IMR-90 (cell line): ENCODE measurements around the gene MEF2B. TPM values are rescaled to one million over a fixed set of nuclear protein-coding genes. Genes with fewer than 3 reads are reported as not detected.

Experiments used
- ATAC-seq: fragments of 200-7000 bp; cut with Tn5 transposase; 2 replicates; pipeline ENCODE4 v1.9.1; 2020; ENCODE audit warnings: low read depth, mild to moderate bottlenecking, moderate library complexity
- BruUV-seq: library from RNA; stranded (reverse); fragments of 400-500 nt; replicated peaks from 2 replicates; lab custom pipeline; 2021; lab: Mats Ljungman, UMichigan
- CTCF ChIA-PET: fragments of 300-600 bp; formaldehyde crosslinking; extraction: SDS; loops from one replicate; lab custom pipeline; 2021; ENCODE audit warnings: antibody characterized with exemption; lab: Yijun Ruan, JAX
- POLR2A ChIA-PET: fragments of 300-600 bp; sonication (Branson Sonifier 250); formaldehyde crosslinking; loops from one replicate; lab custom pipeline; 2022; ENCODE audit warnings: antibody characterized with exemption; ENCODE audit not compliant: unreplicated experiment; lab: Charles Lee
- DNase-seq: peaks from one replicate; pipeline ENCODE4 v3.0.0; 2013
- H2AFZ ChIP-seq: replicated peaks from 2 replicates; pipeline ENCODE3; 2013; ENCODE audit warnings: low read length, mild to moderate bottlenecking; ENCODE audit not compliant: poor library complexity
- H2AK5ac ChIP-seq: 2 replicates; pipeline ENCODE4 v1.6.1; 2013; ENCODE audit warnings: low read depth, low read length, inconsistent platforms
- H2AK9ac ChIP-seq: replicated peaks from 2 replicates; pipeline ENCODE3; 2013; ENCODE audit warnings: mild to moderate bottlenecking, low read depth, low read length, moderate library complexity; ENCODE audit not compliant: poor library complexity
- H2BK120ac ChIP-seq: 2 replicates; pipeline ENCODE4 v1.6.1; 2013; ENCODE audit warnings: low read depth, low read length, inconsistent platforms
- H2BK15ac ChIP-seq: 3 replicates; pipeline ENCODE4 v1.6.1; 2013; ENCODE audit warnings: low read depth, low read length, inconsistent platforms
- H2BK20ac ChIP-seq: 2 replicates; pipeline ENCODE4 v1.6.1; 2013; ENCODE audit warnings: low read depth, mild to moderate bottlenecking, inconsistent platforms, low read length, moderate library complexity
- H2BK5ac ChIP-seq: 2 replicates; pipeline ENCODE4 v1.6.1; 2013; ENCODE audit warnings: mild to moderate bottlenecking, low read depth, low read length, inconsistent platforms; ENCODE audit not compliant: poor library complexity, severe bottlenecking
- H3K14ac ChIP-seq: replicated peaks from 2 replicates; pipeline ENCODE4 v1.6.1; 2013; ENCODE audit warnings: low read depth, low read length, inconsistent platforms
- H3K18ac ChIP-seq: 2 replicates; pipeline ENCODE4 v1.6.1; 2013; ENCODE audit warnings: low read depth, low read length, control low read depth
- H3K23ac ChIP-seq: 2 replicates; pipeline ENCODE4 v1.6.1; 2013; ENCODE audit warnings: low read depth, low read length, inconsistent platforms
- H3K27ac ChIP-seq: 2 replicates; pipeline ENCODE4 v1.5.1; 2013; ENCODE audit warnings: mild to moderate bottlenecking, control low read depth, low read length; ENCODE audit not compliant: insufficient read depth
- H3K27me3 ChIP-seq: 2 replicates; pipeline ENCODE4 v1.6.1; 2013; ENCODE audit warnings: low read length; ENCODE audit not compliant: control insufficient read depth, insufficient read depth
- H3K36me3 ChIP-seq: 2 replicates; pipeline ENCODE4 v1.6.1; 2013; ENCODE audit warnings: low read length, mixed read lengths; ENCODE audit not compliant: control insufficient read depth, insufficient read depth
- H3K4ac ChIP-seq: 2 replicates; pipeline ENCODE4 v1.6.1; 2013; ENCODE audit warnings: low read depth, low read length, inconsistent platforms
- H3K4me1 ChIP-seq: 2 replicates; pipeline ENCODE4 v1.6.1; 2013; ENCODE audit warnings: low read length, mixed read lengths; ENCODE audit not compliant: control insufficient read depth, insufficient read depth
- H3K4me2 ChIP-seq: 2 replicates; pipeline ENCODE4 v1.6.1; 2013; ENCODE audit warnings: low read depth, mild to moderate bottlenecking, control low read depth, low read length, moderate library complexity
- H3K4me3 ChIP-seq: 2 replicates; pipeline ENCODE4 v1.5.1; 2013; ENCODE audit warnings: low read depth, mild to moderate bottlenecking, control low read depth, low read length, moderate library complexity; ENCODE audit not compliant: insufficient read depth
- H3K56ac ChIP-seq: 2 replicates; pipeline ENCODE4 v1.6.1; 2013; ENCODE audit warnings: low read length, inconsistent platforms; ENCODE audit not compliant: insufficient read depth; ENCODE audit errors: extremely low read depth
- H3K79me1 ChIP-seq, 2 experiments: 2 replicates each; pipeline ENCODE4 v1.6.1; 2013; ENCODE audit warnings: low read length in 2 of 2, inconsistent platforms in 1 of 2, low read depth in 1 of 2
- H3K9ac ChIP-seq: 2 replicates; pipeline ENCODE4 v1.6.1; 2013; ENCODE audit warnings: low read depth, low read length, control low read depth
- H3K9me1 ChIP-seq: 2 replicates; pipeline ENCODE4 v1.6.1; 2013; ENCODE audit warnings: low read length, inconsistent platforms; ENCODE audit not compliant: insufficient read depth
- H3K9me3 ChIP-seq: 2 replicates; pipeline ENCODE4 v1.6.1; 2013; ENCODE audit warnings: low read length; ENCODE audit not compliant: control insufficient read depth, insufficient read depth
- H4K20me1 ChIP-seq: 2 replicates; pipeline ENCODE4 v1.6.1; 2013; ENCODE audit warnings: low read length, inconsistent platforms; ENCODE audit not compliant: insufficient read depth
- H4K5ac ChIP-seq: 2 replicates; pipeline ENCODE4 v1.6.1; 2013; ENCODE audit warnings: mild to moderate bottlenecking, low read depth, low read length, control low read depth
- H4K8ac ChIP-seq, 2 experiments: 2 replicates each; pipeline ENCODE4 v1.6.1; 2013; ENCODE audit warnings: low read depth in 2 of 2, low read length in 2 of 2, control low read depth in 1 of 2, inconsistent platforms in 1 of 2
- H4K91ac ChIP-seq: 2 replicates; pipeline ENCODE4 v1.6.1; 2013; ENCODE audit warnings: low read depth, low read length, inconsistent platforms; ENCODE audit not compliant: insufficient read depth
- BHLHE40 ChIP-seq: fragments of 150-350 bp; IDR thresholded peaks from 2 replicates; pipeline ENCODE4 v1.6.1; 2016; ENCODE audit warnings: mild to moderate bottlenecking, low read depth, low read length
- CEBPB ChIP-seq: IDR thresholded peaks from 2 replicates; pipeline ENCODE4 v1.6.1; 2012; ENCODE audit warnings: low read depth, low read length, improper control_type of control experiment
- CHD1 ChIP-seq: IDR thresholded peaks from 2 replicates; pipeline ENCODE4 v1.6.1; 2012; ENCODE audit warnings: low read depth, low read length, improper control_type of control experiment
- FOS ChIP-seq: fragments of 150-350 bp; IDR thresholded peaks from 2 replicates; pipeline ENCODE4 v1.6.1; 2016; ENCODE audit warnings: low read depth, low read length
- RAD21 ChIP-seq: IDR thresholded peaks from 2 replicates; pipeline ENCODE4 v1.6.1; 2012; ENCODE audit warnings: low read length, improper control_type of control experiment
- WGBS, 2 experiments: methylation state at CpG; one replicate each; pipeline versions ENCODE4 v1.1.5 to v1.1.7; 2013; ENCODE audit warnings: missing lambda C conversion rate in 2 of 2; ENCODE audit not compliant: insufficient read length in 1 of 2; ENCODE audit errors: extremely low coverage in 2 of 2; 5-methylcytosine and 5-hydroxymethylcytosine counted together
- dilution Hi-C: fragments of 300-500 bp; cut with HindIII; formaldehyde crosslinking; loops from one replicate; pipeline ENCODE4 v1.14.3; 2018; ENCODE audit warnings: low sequenced_read_pairs; ENCODE audit not compliant: unreplicated experiment
- in situ Hi-C: fragments of 300-500 bp; cut with MboI; formaldehyde crosslinking; loops from 3 replicates; pipeline ENCODE4 v1.14.3; 2019; ENCODE audit warnings: low sequenced_read_pairs, inconsistent platforms, mixed read lengths
- intact Hi-C: fragments of 100-400 bp; cut with micrococcal nuclease; formaldehyde crosslinking; loops from 2 replicates; pipeline ENCODE4 v1.10.0; 2022
- polyA plus RNA-seq, 3 experiments: library from polyadenylated mRNA; depleted of rRNA; stranded (reverse); fragments of >200 nt; gene quantifications; 2 replicates each; pipeline ENCODE4 v1.2.3, GENCODE V29; 2012; ENCODE audit warnings: low replicate concordance in 1 of 3
- total RNA-seq: library from RNA; depleted of rRNA; stranded (reverse); fragments of >200 nt; gene quantifications from 2 replicates; pipeline ENCODE4 v1.2.3, GENCODE V29; 2012
- TF ChIP-seq, protein P1 (sequence below): fragments of 150-350 bp; IDR thresholded peaks from 2 replicates; pipeline ENCODE4 v1.6.1; 2017; ENCODE audit warnings: mild to moderate bottlenecking, antibody characterized with exemption, low read length, low read depth

Gene MEF2B
- total and polyA plus RNA-seq, 2 of the 4 experiments (the other 2 are of a cell fraction): 0.18 to 0.94 TPM

DNA sequence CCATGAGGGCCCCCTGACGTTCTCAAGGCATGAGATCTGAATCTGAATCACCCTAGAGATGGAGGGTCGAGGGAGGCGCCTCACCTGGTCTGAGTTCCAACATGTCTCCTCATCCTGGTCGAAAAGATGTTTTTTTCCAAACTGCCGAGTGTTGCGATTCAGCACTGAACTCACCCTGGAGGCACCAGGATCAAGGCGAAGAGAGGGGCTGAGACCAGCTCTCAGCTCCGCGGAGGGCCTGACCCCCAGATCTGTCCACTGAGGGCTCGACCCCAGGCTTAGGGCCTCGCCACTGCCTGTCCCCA is 32.6 kb upstream of the MEF2B start:
- H4K91ac ChIP-seq: peak overlapping the region; percentile 29; the same call in 1 of the 2 replicates
- H3K4me1 ChIP-seq: peaks cover 3% of the 10 kb centered on the region; the same call in 1 of the 2 replicates
- no peaks in the 10 kb centered on the region for H4K20me1 ChIP-seq
- no peak overlapping the region for H2BK5ac ChIP-seq
- no peak for ATAC-seq
- H3K56ac ChIP-seq: no peak overlapping the region; the same call in 1 of the 2 replicates
- 14% methylated on average over 8 of the region's 11 CpGs; no CpG with 5 or more reads in 1 of the 2 experiments for WGBS, 2 experiments
- BruUV-seq: no TSS peak
- H3K9me3 ChIP-seq: no peaks in the 10 kb centered on the region
- peak overlapping the region; percentile 69; a peak in 3 of 4 replicates for H4K8ac ChIP-seq
- H3K4me3 ChIP-seq: peak overlapping the region; percentile 54
- H3K27me3 ChIP-seq: peaks cover 10% of the 10 kb centered on the region; the same call in 1 of the 2 replicates
- H3K79me1 ChIP-seq: peaks cover 5 to 21% of the 10 kb centered on the region in 2 experiments
- H4K5ac ChIP-seq: 0 out of 2 replicates have a peak overlapping the region, but pooled peaks have one; percentile 18
- H2AK9ac ChIP-seq: peak overlapping the region; percentile 95
- H2BK15ac ChIP-seq: no peak overlapping the region
- H3K18ac ChIP-seq: no peak overlapping the region
- H3K23ac ChIP-seq: peak overlapping the region; percentile 4; the same call in 1 of the 2 replicates
- intact Hi-C loops: no loop called here
- peak overlapping the region; percentile 84 for H3K4me2 ChIP-seq
- H2AFZ ChIP-seq: peak overlapping the region; percentile 90
- H3K4ac ChIP-seq: peak overlapping the region; percentile 79
- peak overlapping the region; percentile 30 for H3K14ac ChIP-seq
- dilution Hi-C loops: no loop called here
- peak overlapping the region; percentile 69 for H3K9ac ChIP-seq
- DNase-seq: no peak
- peak overlapping the region; percentile 45; the same call in 1 of the 2 replicates for H3K27ac ChIP-seq
- H2BK20ac ChIP-seq: no peak overlapping the region
- 0 out of 2 replicates have a peak, but pooled peaks cover 5% of the 10 kb centered on the region for H3K9me1 ChIP-seq
- peaks cover 30% of the 10 kb centered on the region for H3K36me3 ChIP-seq
- in situ Hi-C loops: no loop called here
- ChIA-PET POLR2A (interaction anchor here (0.6 to 1.0 kb wide), 3 partner anchors 8 to 119 kb away, joined by 3 to 6 read pairs (median 5); no protein-coding TSS in a partner anchor), CTCF (interaction anchor here (0.6 to 1.0 kb wide), 3 partner anchors 15 to 27 kb away, joined by 3 read pairs; no protein-coding TSS in a partner anchor)
- TF ChIP-seq FOS: no peak
- TF ChIP-seq BHLHE40: no peak
- TF ChIP-seq, protein P1, sequence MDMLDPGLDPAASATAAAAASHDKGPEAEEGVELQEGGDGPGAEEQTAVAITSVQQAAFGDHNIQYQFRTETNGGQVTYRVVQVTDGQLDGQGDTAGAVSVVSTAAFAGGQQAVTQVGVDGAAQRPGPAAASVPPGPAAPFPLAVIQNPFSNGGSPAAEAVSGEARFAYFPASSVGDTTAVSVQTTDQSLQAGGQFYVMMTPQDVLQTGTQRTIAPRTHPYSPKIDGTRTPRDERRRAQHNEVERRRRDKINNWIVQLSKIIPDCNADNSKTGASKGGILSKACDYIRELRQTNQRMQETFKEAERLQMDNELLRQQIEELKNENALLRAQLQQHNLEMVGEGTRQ: no peak
- TF ChIP-seq RAD21: no peak
- TF ChIP-seq CEBPB: no peak
- TF ChIP-seq CHD1: no peak
- no peak overlapping the region for H2BK120ac ChIP-seq
- H2AK5ac ChIP-seq: peak overlapping the region; percentile 26
